Measurements from ENCODE around the gene REXO4.
"Not testable (repeated sequence)": the region's sequence is repeated elsewhere in the genome, so short reads cannot be mapped to it uniquely, and the experiment has no call there.

The REXO4 gene

DNA sequence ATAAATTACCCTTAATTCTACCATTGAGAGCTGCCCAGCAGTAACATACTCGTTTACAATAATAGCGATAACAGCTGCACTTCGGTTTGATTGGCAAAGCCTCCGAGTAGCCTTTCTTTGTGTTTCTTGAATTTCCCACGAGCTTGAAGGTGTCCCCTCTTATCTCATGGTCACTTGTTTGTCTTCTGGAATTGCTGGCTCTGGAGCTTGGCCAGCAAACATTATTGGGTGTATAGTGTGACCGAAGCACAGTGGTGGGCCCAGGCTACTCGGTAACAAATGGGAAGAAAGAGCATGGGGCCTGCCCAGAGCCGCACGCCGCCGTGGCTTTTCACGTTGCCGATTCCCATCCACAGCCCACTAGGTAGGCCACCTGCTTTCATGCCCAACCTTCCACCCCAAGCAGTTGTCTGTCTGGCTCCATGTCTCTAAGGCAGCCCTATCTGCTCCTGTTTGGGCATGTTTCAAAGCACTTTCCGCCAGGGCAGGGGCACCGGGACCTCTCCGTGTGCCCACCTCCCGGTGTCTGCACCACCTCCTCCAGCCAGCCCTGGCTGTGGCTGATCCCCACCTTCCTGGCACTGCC is 33.0 kb downstream of the REXO4 start:
- DNase-seq = no peak

- DNase-seq = no peak
Observed at GRCh38 chr9:133383438-133383837, 34.4 kb downstream of the REXO4 start.

- DNase-seq = no peak
Observed at GRCh38 chr9:133382507-133383141, 35.2 kb downstream of the REXO4 start.

DNA sequence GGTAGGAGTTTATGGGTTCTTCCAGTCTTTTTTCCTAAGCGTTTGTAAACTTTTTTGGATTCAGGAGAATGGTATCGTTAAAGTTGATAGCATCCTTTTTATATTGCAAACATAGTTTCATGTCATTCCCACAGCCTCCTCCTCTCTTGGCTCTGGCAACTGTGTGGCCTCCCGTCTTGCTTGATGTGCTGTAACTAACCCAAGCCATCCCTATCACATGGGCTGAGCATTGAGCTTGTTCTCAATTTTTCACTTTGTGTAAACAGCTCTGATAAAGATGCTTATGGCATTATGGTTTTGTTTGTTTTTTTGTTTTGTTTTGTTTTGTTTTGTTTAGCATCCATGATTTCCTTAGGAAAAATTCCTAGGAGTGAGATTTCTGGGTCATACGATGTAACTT is 37.1 kb downstream of the REXO4 start:
- DNase-seq = no peak

- no peak for DNase-seq
Observed at GRCh38 chr9:133379153-133380086, 38.4 kb downstream of the REXO4 start.

DNA sequence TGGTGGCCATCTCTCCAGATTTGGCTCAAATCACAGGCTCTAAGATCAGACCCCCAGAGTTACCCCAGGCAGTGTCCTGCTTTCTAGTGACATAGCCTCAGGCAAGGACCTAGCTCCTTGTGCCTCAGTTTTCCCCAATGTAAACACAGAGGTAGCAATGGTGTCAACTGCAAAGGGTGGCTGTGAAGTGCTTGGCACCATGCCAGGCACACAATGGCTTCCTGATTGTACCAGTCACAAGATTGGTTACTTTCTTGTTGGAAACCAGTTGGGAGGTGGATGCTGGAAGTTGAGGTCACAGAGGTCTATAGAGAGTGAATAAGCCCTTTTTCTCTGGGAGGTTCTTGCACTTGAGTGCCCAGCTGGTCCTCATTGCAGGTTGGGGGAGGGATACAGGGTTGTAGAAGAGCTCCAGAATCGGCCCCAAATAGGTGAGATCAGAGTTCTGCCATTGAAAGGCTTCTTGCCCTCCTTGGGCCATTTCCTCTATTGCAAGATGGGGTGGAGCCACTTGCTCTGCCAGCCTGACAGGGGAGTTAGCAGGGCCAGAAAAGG is 39.3 kb downstream of the REXO4 start:
- no peak for DNase-seq

GRCh38 chr9:133377721-133378216 is 40.0 kb downstream of the REXO4 start:
- no peak for DNase-seq

DNA sequence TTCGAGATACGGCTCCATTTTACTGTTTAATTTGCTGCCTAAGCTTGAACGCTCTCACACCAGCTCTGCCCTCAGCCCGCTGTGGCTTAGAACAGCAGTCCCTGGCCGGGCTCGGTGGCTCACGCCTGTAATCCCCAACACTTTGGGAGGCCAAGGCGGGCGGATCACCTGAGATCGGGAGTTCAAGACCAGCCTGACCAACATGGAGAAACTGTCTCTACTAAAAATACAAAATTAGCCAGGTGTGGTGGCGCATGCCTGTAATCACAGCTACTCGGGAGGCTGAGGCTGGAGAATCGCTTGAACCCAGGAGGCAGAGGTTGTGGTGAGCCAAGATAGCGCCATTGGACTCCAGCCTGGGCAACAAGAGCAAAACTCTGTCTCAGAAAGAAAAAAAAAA is 40.5 kb downstream of the REXO4 start:
- not testable (repeated sequence) for DNase-seq

- DNase-seq = peak; percentile 50 to 86
Observed at GRCh38 chr9:133375724-133376654, 41.8 kb downstream of the REXO4 start, which contains the start of the genes STKLD1 and SURF4. STKLD1 (plus strand) TSS chr9:133376366; CDS start chr9:133376474, 108 bp downstream. SURF4 (minus strand) TSS chr9:133376060; CDS start chr9:133375969, 91 bp downstream.

DNA sequence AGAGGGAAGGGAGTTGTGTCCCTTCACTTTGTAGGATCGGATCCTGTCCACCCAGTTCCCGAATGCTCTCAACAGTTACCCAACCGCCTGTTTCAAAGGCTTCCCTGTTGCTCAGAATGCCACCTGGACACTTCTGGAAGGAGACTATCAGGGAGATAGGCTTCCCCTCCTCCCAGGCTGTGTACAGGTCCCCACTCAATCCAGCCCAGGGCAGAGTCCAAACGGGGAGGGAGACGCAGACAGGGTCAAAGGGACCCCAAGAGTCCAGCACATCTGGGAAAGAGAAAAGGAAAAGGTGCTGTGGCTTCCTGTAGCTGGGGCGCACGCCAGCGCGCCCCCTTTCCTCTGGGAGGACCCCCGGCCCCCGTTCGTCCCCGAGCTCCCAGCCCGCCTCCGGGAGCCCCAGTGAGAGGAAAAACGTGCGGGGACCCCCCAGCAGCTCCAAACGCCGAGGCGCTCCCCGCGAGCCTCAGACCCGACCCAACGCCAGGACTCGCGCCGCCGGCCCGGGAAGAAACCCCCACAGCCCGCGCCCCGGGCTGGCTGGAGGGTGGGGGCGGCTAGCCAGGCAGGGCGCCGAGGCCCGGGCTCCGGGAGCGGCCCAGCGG is 42.6 kb downstream of the REXO4 start:
- DNase-seq = no peak

- DNase-seq = no peak
Observed at GRCh38 chr9:133374612-133375115, 43.1 kb downstream of the REXO4 start.

DNA sequence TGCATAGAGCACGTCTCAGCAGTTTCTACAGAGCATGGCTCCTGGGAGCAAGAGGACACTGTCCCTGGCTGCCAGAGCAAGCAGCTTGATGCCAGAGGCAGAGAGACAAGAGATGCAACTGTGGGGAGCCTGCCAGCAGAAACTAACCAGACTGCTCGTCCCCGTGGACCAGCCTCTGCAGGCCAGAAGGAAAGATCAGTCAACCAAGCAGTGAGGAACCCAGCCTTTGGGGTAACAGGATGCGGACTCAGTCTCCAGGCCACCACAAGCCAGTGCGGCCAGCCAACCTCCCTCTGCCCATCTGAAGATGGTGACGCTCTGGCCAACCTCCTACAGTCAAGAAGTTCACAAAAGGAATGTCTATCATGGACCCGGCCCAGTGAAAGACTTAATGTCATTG is 45.7 kb downstream of the REXO4 start:
- no peak for DNase-seq

- DNase-seq = no peak
Observed at GRCh38 chr9:133371261-133371711, 46.5 kb downstream of the REXO4 start.

GRCh38 chr9:133370685-133371084 is 47.1 kb downstream of the REXO4 start:
- DNase-seq = no peak

- no peak for DNase-seq
Observed at GRCh38 chr9:133369933-133370332, 47.9 kb downstream of the REXO4 start.

GRCh38 chr9:133369422-133369821 is 48.4 kb downstream of the REXO4 start:
- DNase-seq = no peak

- DNase-seq = no peak
Observed at GRCh38 chr9:133368249-133368881, 49.4 kb downstream of the REXO4 start.

DNA sequence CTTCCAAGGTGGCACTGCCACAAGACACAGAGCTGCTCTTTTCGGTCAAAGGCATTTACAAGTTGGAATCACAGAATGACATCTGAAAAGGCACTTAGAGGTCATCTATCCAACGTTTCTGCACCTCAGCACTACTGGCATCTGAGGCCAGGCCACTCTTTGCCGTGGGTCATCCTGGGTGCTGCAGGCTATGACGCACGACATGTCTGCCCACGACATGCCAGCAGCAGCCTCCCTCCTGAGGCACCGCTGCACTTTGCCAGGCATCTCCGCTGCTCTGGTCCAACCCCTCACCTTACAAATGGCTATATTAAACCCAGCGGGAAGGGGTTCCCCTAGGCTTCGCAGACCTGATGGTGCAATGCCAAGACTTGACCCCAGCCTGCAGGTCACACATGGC is 50.0 kb downstream of the REXO4 start:
- no peak for DNase-seq

- DNase-seq = no peak
Observed at GRCh38 chr9:133367221-133367620, 50.6 kb downstream of the REXO4 start.

- DNase-seq = no peak
Observed at GRCh38 chr9:133366435-133366834, 51.4 kb downstream of the REXO4 start.

All from NCI-H187 (cell line).